ENCODE results near the gene DYSF. TPM values are rescaled to one million over a fixed set of nuclear protein-coding genes. Genes with fewer than 3 reads are reported as not detected.
A peak's percentile ranks its signal among the peaks of the same experiment; 100 is the strongest.

The DYSF gene
- polyA plus RNA-seq, 1 of the 3 experiments (the other 2 are of a cell fraction), result 0.10 TPM

DNA sequence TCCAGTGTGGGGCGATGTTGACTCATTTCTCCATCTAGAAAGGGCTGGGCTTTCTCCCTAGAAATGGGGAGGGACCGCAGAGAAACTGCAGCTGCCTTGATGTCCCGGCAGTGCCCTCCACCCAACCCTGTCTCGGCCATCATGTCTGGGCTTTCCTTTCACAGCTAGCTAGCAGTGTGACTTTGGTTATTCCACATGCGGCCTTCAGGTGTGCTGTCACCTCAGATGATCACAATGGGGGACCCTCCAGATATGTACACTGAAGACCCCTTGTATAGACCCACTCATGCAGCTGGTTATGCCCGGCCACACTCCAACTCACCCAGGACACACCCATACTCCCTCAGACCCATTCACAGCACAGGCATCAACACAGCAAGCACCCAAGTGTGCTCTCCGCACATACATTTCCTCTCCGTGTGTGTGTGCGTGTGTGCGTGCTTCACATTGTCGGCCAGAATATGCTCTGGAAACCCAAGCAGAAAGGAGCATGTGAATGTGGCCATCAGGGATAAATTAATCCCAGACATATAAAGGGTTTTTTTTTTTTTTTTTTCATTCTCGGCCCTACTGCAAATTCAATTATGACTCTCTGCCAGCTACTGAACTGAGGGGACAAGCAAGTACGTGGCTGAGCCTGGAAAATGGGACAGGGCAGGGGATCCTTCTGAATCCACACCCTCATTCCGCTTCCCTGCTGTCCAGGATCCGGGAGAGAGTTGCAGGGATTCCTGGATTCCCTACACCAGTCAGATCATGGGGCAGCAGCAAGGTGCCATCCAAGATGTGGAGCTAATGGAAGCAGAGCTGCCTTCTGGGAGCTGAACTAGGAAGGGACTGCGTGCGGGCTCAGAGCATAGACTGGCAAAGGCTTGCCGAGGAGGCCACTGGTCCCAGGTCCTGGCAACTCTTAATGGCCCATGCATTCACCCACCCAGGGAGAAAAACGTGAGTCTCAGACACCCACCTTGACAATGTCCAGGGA, 240.2 kb downstream of the DYSF start:
- Histone ChIP-seq H2AFZ (ENCODE audit: low read depth) (no peak overlapping the region), H3F3A (replicated peaks; ENCODE audit: insufficient read depth) (no peaks in the 10 kb centered on the region), H3K9me2 (no peaks in the 10 kb centered on the region), H3K4me2 (no peak overlapping the region), H3K9me3 (no peaks in the 10 kb centered on the region), H3K27ac (ENCODE audit: low read depth in 2 of 2, low read length in 1 of 2) (no peak overlapping the region), H3K4me3 (ENCODE audit: low read depth in 2 of 2, low read length in 1 of 2) (no peak overlapping the region), H3K36me3 (replicated peaks in 1 of 2; ENCODE audit: control insufficient read depth in 1 of 2, insufficient read depth in 2 of 2, low read length in 1 of 2) (no peaks in the 10 kb centered on the region), H3K79me2 (ENCODE audit: insufficient read depth) (no peaks in the 10 kb centered on the region), H3K9ac (no peak overlapping the region), H3K4me1 (ENCODE audit: control insufficient read depth in 1 of 2, insufficient read depth in 2 of 2, low read depth in 1 of 2, low read length in 1 of 2) (peaks cover 0 to 12% of the 10 kb centered on the region in 2 experiments; a peak in 1 of 4 replicates), H4K20me1 (ENCODE audit: insufficient read depth) (no peaks in the 10 kb centered on the region), H3K27me3 (ENCODE audit: insufficient read depth) (no peaks in the 10 kb centered on the region; the same call in 1 of the 2 replicates)
- WGBS (ENCODE audit: low lambda C conversion rate), result 60% methylated on average over 15 of the region's 19 CpGs
- TF ChIP-seq CHD2 (IDR thresholded peaks at IDR 0.05; ENCODE audit: low read length, partially characterized antibody) (peak; percentile 7), MXI1 (IDR thresholded peaks at IDR 0.05; ENCODE audit: low read depth, low read length) (peak; percentile 55; the same call in 1 of the 2 replicates), RFX5 (IDR thresholded peaks at IDR 0.05; ENCODE audit: low read length) (no peak)
- ChIA-PET POLR2A (no interaction called here), CTCF (interaction anchor here (1.2 to 1.5 kb wide), 3 partner anchors 17 to 103 kb away, joined by 3 to 4 read pairs (median 4); no protein-coding TSS in a partner anchor)
- peak; percentile 75 for DNase-seq

- H3K9me2 ChIP-seq, result no peaks in the 10 kb centered on the region
- no peak overlapping the region for H3K9ac ChIP-seq
- 66% methylated on average over 10 of the region's 14 CpGs for WGBS (ENCODE audit: low lambda C conversion rate)
- H3K27ac ChIP-seq (ENCODE audit: low read depth in 2 of 2, low read length in 1 of 2), result no peak overlapping the region
- no peaks in the 10 kb centered on the region for H3K9me3 ChIP-seq
- no peaks in the 10 kb centered on the region for H4K20me1 ChIP-seq (ENCODE audit: insufficient read depth)
- ChIA-PET CTCF (interaction anchor here (0.6 to 1.5 kb wide), 3 partner anchors 10 to 40 kb away, joined by 3 to 4 read pairs (median 4); no protein-coding TSS in a partner anchor), POLR2A (no interaction called here)
- DNase-seq, result no peak
- no peaks in the 10 kb centered on the region for H3F3A ChIP-seq (replicated peaks; ENCODE audit: insufficient read depth)
- no peak overlapping the region for H2AFZ ChIP-seq (ENCODE audit: low read depth)
- H3K4me1 ChIP-seq (ENCODE audit: control insufficient read depth in 1 of 2, insufficient read depth in 2 of 2, low read depth in 1 of 2, low read length in 1 of 2), result peaks cover 0 to 12% of the 10 kb centered on the region in 2 experiments; a peak in 1 of 4 replicates
- H3K4me2 ChIP-seq, result no peak overlapping the region
- H3K36me3 ChIP-seq (replicated peaks in 1 of 2; ENCODE audit: control insufficient read depth in 1 of 2, insufficient read depth in 2 of 2, low read length in 1 of 2), result no peaks in the 10 kb centered on the region
- TF ChIP-seq CTCF (IDR thresholded peaks at IDR 0.05), result no peak
- no peak for TF ChIP-seq RFX5 (IDR thresholded peaks at IDR 0.05; ENCODE audit: low read length)
- TF ChIP-seq YY1 (IDR thresholded peaks at IDR 0.05; ENCODE audit: low read depth), result no peak
- no peak for TF ChIP-seq ELF1 (IDR thresholded peaks at IDR 0.05)
- H3K27me3 ChIP-seq (ENCODE audit: insufficient read depth), result no peaks in the 10 kb centered on the region
- no peak overlapping the region for H3K4me3 ChIP-seq (ENCODE audit: low read depth in 2 of 2, low read length in 1 of 2)
- H3K79me2 ChIP-seq (ENCODE audit: insufficient read depth), result no peaks in the 10 kb centered on the region
Observed at GRCh38 chr2:71694501-71695234, 241.3 kb downstream of the DYSF start.
